HTERT RPE-1 (cell line): ENCODE measurements around the gene STIP1.

Experiments used
- in situ Hi-C: fragments of 300-500 bp; cut with MboI; formaldehyde crosslinking; loops from 4 replicates; pipeline ENCODE4 v1.14.3; 2020; ENCODE audit warnings: low sequenced_read_pairs

The STIP1 gene

GRCh38 chr11:64248578-64248977 lies 62.6 kb downstream of the STIP1 start:
- in situ Hi-C loops: no loop called here

- in situ Hi-C loops: no loop called here
These were observed 63.1 kb downstream of the STIP1 start for GRCh38 chr11:64249038-64249437.

GRCh38 chr11:64249563-64250414 lies 63.8 kb downstream of the STIP1 start:
- in situ Hi-C loops: no loop called here

GRCh38 chr11:64250415-64251015 lies 64.5 kb downstream of the STIP1 start:
- in situ Hi-C loops: no loop called here

- in situ Hi-C loops: no loop called here
These were observed 65.2 kb downstream of the STIP1 start, which contains the start of gene PLCB3 for GRCh38 chr11:64251016-64251752. PLCB3 (plus strand) TSS chr11:64251530; CDS start chr11:64251650, 120 bp downstream.

- in situ Hi-C loops: no loop called here
These were observed 65.7 kb downstream of the STIP1 start for GRCh38 chr11:64251753-64252002.

GRCh38 chr11:64252003-64252872 lies 66.3 kb downstream of the STIP1 start:
- in situ Hi-C loops: no loop called here

GRCh38 chr11:64253043-64253442 lies 67.1 kb downstream of the STIP1 start:
- in situ Hi-C loops: no loop called here

GRCh38 chr11:64253481-64253880 lies 67.5 kb downstream of the STIP1 start:
- in situ Hi-C loops: no loop called here
